Osteocyte (in vitro differentiated cells): Measurements from ENCODE around the gene IFT122. TPM values are rescaled to one million over a fixed set of nuclear protein-coding genes. Genes with fewer than 3 reads are reported as not detected.

Source experiments
- DNase-seq: peaks from one replicate; pipeline ENCODE4 v3.0.0; 2021; ENCODE audit warnings: mixed read lengths; ENCODE audit not compliant: unreplicated experiment; ENCODE audit errors: extremely low spot score
- H3K27ac Mint-ChIP-seq: one replicate; pipeline ENCODE4 v1.8.0; 2021; ENCODE audit warnings: mild to moderate bottlenecking, mixed read lengths; ENCODE audit not compliant: unreplicated experiment
- H3K27me3 Mint-ChIP-seq: one replicate; pipeline ENCODE4 v1.8.0; 2021; ENCODE audit warnings: mixed read lengths; ENCODE audit not compliant: unreplicated experiment
- H3K36me3 Mint-ChIP-seq: one replicate; pipeline ENCODE4 v1.8.0; 2021; ENCODE audit warnings: mixed read lengths; ENCODE audit not compliant: unreplicated experiment
- H3K4me1 Mint-ChIP-seq: one replicate; pipeline ENCODE4 v1.8.0; 2021; ENCODE audit warnings: mixed read lengths; ENCODE audit not compliant: unreplicated experiment
- H3K4me3 Mint-ChIP-seq: one replicate; pipeline ENCODE4 v1.8.0; 2021; ENCODE audit warnings: mild to moderate bottlenecking, moderate library complexity, mixed read lengths; ENCODE audit not compliant: unreplicated experiment
- H3K9me3 Mint-ChIP-seq: one replicate; pipeline ENCODE4 v1.8.0; 2021; ENCODE audit warnings: mixed read lengths; ENCODE audit not compliant: unreplicated experiment
- CTCF ChIP-seq: fragments of 200-600 bp; sonication (generic); IDR thresholded peaks from 2 replicates; pipeline ENCODE4 v1.5.0; 2021; ENCODE audit warnings: antibody characterized with exemption, mild to moderate bottlenecking, moderate library complexity
- total RNA-seq: library from RNA; stranded (reverse); gene quantifications from 2 replicates; pipeline ENCODE4 v1.2.1, GENCODE V29; 2021

Gene IFT122
- total RNA-seq, 1 donor from 2014 or later = 25.9 TPM

GRCh38 chr3:129445471-129445870 lies 5.4 kb downstream of the IFT122 start:
- no peaks in the 10 kb centered on the region for H3K9me3 Mint-ChIP-seq
- H3K27me3 Mint-ChIP-seq = no peaks in the 10 kb centered on the region
- no peak for TF ChIP-seq CTCF
- peaks cover 38% of the 10 kb centered on the region for H3K4me1 Mint-ChIP-seq
- H3K36me3 Mint-ChIP-seq = peaks cover 2% of the 10 kb centered on the region
- no peak overlapping the region for H3K4me3 Mint-ChIP-seq
- no peak overlapping the region for H3K27ac Mint-ChIP-seq
- DNase-seq = no peak

GRCh38 chr3:129446926-129447325 lies 6.9 kb downstream of the IFT122 start:
- no peak overlapping the region for H3K27ac Mint-ChIP-seq
- DNase-seq = no peak
- TF ChIP-seq CTCF = no peak
- H3K4me3 Mint-ChIP-seq = no peak overlapping the region
- no peaks in the 10 kb centered on the region for H3K9me3 Mint-ChIP-seq
- H3K36me3 Mint-ChIP-seq = peaks cover 8% of the 10 kb centered on the region
- peaks cover 24% of the 10 kb centered on the region for H3K4me1 Mint-ChIP-seq
- no peaks in the 10 kb centered on the region for H3K27me3 Mint-ChIP-seq

GRCh38 chr3:129448186-129448895 lies 8.3 kb downstream of the IFT122 start:
- no peak for DNase-seq
- Mint-ChIP-seq H3K4me1 (peaks cover 12% of the 10 kb centered on the region), H3K36me3 (peaks cover 21% of the 10 kb centered on the region), H3K27me3 (no peaks in the 10 kb centered on the region), H3K27ac (no peak overlapping the region), H3K9me3 (no peaks in the 10 kb centered on the region), H3K4me3 (no peak overlapping the region)
- TF ChIP-seq CTCF = no peak

GRCh38 chr3:129449279-129450115 lies 9.5 kb downstream of the IFT122 start:
- Mint-ChIP-seq H3K36me3 (peaks cover 22% of the 10 kb centered on the region), H3K4me3 (no peak overlapping the region), H3K27ac (no peak overlapping the region), H3K4me1 (peaks cover 12% of the 10 kb centered on the region), H3K27me3 (no peaks in the 10 kb centered on the region), H3K9me3 (no peaks in the 10 kb centered on the region)
- no peak for DNase-seq
- no peak for TF ChIP-seq CTCF

- peaks cover 35% of the 10 kb centered on the region for H3K36me3 Mint-ChIP-seq
- no peak for TF ChIP-seq CTCF
- H3K27ac Mint-ChIP-seq = no peak overlapping the region
- peaks cover 8% of the 10 kb centered on the region for H3K4me1 Mint-ChIP-seq
- no peaks in the 10 kb centered on the region for H3K27me3 Mint-ChIP-seq
- H3K4me3 Mint-ChIP-seq = no peak overlapping the region
- DNase-seq = no peak
- H3K9me3 Mint-ChIP-seq = no peaks in the 10 kb centered on the region
Observed at GRCh38 chr3:129453732-129454131, 13.7 kb downstream of the IFT122 start.
